T-helper 1 cell treated with Interleukin-12 subunit alpha and Interleukin-12 subunit beta and Interleukin-4 antibody, amounts not matched to agents 30 μg/mL and 1 μg/mL, for 36 hours (primary cell): Measurements from ENCODE around the gene PIP5K1C.

Experiments
- H3K27ac Mint-ChIP-seq: one replicate; pipeline ENCODE4 v1.8.0; 2021; ENCODE audit warnings: mild to moderate bottlenecking, mixed read lengths
- H3K27me3 Mint-ChIP-seq: one replicate; pipeline ENCODE4 v1.8.0; 2021; ENCODE audit warnings: low read depth, mixed read lengths
- H3K36me3 Mint-ChIP-seq: one replicate; pipeline ENCODE4 v1.8.0; 2021; ENCODE audit warnings: low read depth, mixed read lengths
- H3K4me1 Mint-ChIP-seq: one replicate; pipeline ENCODE4 v1.8.0; 2021; ENCODE audit warnings: low read depth, mixed read lengths
- H3K4me3 Mint-ChIP-seq: one replicate; pipeline ENCODE4 v1.8.0; 2021; ENCODE audit warnings: mild to moderate bottlenecking, moderate library complexity, mixed read lengths
- H3K9me3 Mint-ChIP-seq: one replicate; pipeline ENCODE4 v1.8.0; 2021; ENCODE audit warnings: mixed read lengths

PIP5K1C gene

DNA sequence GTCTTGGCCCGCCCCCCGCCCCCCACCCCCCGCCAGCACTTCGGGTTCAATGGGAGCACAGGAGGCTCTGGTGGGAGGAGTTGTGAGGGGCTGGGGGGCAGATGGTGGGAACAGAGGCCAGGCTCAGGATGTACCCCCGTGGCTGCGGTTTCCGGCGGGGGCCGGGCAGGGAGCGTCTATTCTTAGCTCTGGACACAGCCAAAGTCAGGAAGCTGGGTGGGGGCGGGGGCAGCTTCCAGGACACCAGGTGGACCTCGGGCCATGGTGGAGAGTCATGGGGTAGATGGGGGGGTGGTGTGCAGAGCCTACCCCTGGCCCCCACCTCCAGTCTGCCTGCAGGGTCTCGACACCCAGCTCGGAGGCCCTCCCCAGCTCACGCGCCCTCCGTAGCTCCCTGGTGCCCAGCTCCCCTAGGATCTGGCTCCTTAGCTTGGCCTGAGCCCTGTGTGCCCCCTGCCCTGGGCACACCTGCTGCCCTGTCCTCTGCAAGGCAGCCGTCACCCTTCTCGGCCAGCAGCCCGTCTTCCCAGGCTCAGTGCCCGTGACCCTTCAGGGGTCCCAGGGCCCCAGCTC, 91.4 kb downstream of the PIP5K1C start:
- Mint-ChIP-seq H3K36me3 (peaks cover 4% of the 10 kb centered on the region), H3K4me1 (peaks cover 5% of the 10 kb centered on the region), H3K4me3 (no peak overlapping the region), H3K27me3 (peaks cover 4% of the 10 kb centered on the region), H3K9me3 (no peaks in the 10 kb centered on the region), H3K27ac (peak overlapping the region; percentile 10)

GRCh38 chr19:3608079-3608641, 92.1 kb downstream of the PIP5K1C start:
- H3K9me3 Mint-ChIP-seq = no peaks in the 10 kb centered on the region
- no peak overlapping the region for H3K4me3 Mint-ChIP-seq
- peaks cover 4% of the 10 kb centered on the region for H3K27me3 Mint-ChIP-seq
- peaks cover 4% of the 10 kb centered on the region for H3K36me3 Mint-ChIP-seq
- no peak overlapping the region for H3K27ac Mint-ChIP-seq
- peaks cover 5% of the 10 kb centered on the region for H3K4me1 Mint-ChIP-seq

DNA sequence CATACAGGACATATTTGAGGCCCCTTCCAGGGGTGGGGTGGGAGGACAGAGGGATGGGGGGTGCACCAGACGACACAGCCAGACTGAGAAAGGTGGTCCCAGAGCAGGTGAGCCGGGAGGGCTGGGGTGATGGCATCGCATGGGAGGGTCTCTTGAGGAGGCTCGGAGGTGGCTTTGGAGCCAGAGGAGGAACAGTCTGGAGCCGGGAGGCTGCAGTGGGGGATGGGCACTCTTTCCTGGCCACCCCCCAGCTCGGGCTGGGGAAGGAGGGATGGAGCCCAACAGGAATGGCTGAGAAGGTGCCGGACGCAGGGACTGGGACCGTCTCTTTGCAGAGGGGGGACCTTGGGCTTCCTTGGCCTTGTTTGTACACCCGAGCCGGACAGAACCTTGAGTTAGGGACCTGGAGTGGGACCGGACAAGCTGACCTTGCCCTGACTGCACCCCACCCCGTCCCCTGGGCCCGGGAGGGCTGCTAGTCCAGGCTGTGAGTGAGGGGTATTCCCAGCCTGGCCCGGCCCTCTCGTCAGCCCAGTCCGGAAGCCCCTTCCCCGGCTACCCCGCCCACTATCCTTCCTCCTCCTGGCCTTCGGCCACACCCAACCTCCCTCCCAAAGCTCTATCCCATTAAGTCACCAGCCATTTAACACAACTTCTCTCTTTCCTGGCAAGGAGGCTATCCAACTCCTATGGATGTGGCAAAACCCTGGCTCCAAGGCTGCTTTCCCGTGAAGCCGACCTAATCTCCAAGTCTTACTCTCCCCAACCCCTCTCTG, 92.8 kb downstream of the PIP5K1C start:
- H3K4me1 Mint-ChIP-seq = peaks cover 5% of the 10 kb centered on the region
- no peak overlapping the region for H3K27ac Mint-ChIP-seq
- peaks cover 4% of the 10 kb centered on the region for H3K36me3 Mint-ChIP-seq
- no peaks in the 10 kb centered on the region for H3K9me3 Mint-ChIP-seq
- peaks cover 4% of the 10 kb centered on the region for H3K27me3 Mint-ChIP-seq
- H3K4me3 Mint-ChIP-seq = no peak overlapping the region

DNA sequence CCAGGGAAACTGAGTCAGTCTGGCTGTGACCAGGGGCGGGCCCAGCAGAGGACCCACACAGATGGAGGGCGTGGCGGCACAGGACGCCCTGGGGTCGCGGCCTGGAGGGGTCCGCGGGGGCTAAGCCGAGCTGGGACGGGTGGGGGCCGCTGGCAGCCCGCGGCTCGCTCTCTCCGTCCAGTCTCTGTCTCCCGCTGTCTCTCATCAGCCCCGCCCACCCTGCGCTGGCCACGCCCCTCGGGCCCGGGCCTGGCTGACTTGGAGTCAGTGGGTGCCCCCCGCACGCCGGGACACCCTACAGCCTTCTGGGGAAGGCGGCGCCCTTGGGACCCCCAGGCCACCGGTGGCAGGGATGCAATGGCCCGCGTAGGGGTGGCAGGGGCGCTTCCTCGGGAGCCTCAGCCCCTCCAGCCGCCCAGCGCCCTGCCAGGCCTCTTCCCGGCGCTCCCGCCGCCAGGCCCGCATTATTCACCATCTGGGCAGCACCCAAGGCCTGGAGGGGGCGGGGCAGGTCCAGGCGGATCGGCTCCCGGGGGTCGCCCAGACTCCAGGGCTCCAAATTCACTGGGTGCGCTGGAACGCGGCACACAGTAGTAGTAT, 93.5 kb downstream of the PIP5K1C start, which contains the start of gene TBXA2R:
Gene TBXA2R (minus strand): TSS at position 186 of the 600 bp plus-strand sequence. CDS start 6,241 bp downstream, outside the sequence.
- Mint-ChIP-seq H3K27me3 (peaks cover 4% of the 10 kb centered on the region), H3K4me1 (peaks cover 5% of the 10 kb centered on the region), H3K9me3 (no peaks in the 10 kb centered on the region), H3K27ac (no peak within 1 kb of the TSS), H3K36me3 (peaks cover under 1% of the 10 kb centered on the region), H3K4me3 (no peak within 1 kb of the TSS)

DNA sequence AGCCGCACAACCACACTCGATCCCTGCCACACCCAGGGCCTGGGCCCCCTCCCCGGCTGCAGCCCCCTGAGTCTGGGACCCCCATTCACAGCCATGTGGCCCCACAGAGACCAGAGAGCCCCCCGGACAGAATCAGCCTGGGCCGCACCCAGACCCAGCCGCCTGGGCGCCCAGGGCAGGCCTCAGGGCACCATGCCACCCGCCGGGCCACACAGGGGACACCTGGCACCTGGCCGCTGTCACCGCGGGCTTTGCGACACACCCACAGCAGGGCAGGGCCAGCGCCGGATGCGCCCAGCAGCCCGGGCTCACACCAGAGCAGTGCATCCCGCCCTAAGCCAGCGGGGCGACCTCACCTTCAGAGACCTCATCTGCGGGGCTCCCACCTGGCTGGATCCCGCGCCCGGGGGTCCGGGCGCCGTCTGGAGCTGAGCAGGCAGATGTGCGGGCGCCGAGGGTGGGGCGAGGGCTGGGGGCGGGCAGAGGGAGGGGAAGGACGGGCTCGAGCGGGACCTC, 94.0 kb downstream of the PIP5K1C start:
- Mint-ChIP-seq H3K4me1 (peaks cover 5% of the 10 kb centered on the region), H3K27me3 (peaks cover 4% of the 10 kb centered on the region), H3K27ac (no peak overlapping the region), H3K9me3 (no peaks in the 10 kb centered on the region), H3K4me3 (no peak overlapping the region), H3K36me3 (no peaks in the 10 kb centered on the region)

DNA sequence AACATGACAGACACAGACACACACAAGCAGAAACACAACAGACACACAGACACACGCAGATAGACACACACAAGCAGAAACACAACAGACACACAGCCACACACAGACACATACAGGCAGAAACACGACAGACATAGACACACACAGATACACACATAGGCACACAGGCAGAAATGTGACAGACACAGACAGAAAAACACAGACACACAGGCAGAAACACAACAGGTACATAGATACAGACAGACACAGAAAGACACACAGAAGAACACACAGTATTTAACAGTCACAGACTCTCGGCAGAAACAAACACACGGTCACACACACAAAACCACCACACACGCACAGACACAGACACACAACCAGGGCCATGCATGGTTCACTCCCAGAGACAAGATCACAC, 94.5 kb downstream of the PIP5K1C start:
- H3K4me3 Mint-ChIP-seq = no peak overlapping the region
- no peaks in the 10 kb centered on the region for H3K36me3 Mint-ChIP-seq
- no peaks in the 10 kb centered on the region for H3K9me3 Mint-ChIP-seq
- peaks cover 5% of the 10 kb centered on the region for H3K4me1 Mint-ChIP-seq
- peaks cover 4% of the 10 kb centered on the region for H3K27me3 Mint-ChIP-seq
- no peak overlapping the region for H3K27ac Mint-ChIP-seq

- Mint-ChIP-seq H3K4me1 (peaks cover 5% of the 10 kb centered on the region), H3K9me3 (no peaks in the 10 kb centered on the region), H3K27ac (no peak overlapping the region)
Measured at GRCh38 chr19:3605361-3605760, 94.9 kb downstream of the PIP5K1C start.

GRCh38 chr19:3604987-3605343, 95.3 kb downstream of the PIP5K1C start:
- Mint-ChIP-seq H3K9me3 (no peaks in the 10 kb centered on the region), H3K27me3 (peaks cover 4% of the 10 kb centered on the region), H3K4me3 (no peak overlapping the region), H3K27ac (no peak overlapping the region), H3K36me3 (no peaks in the 10 kb centered on the region), H3K4me1 (peaks cover 5% of the 10 kb centered on the region)

More at GRCh38 chr19:3605361-3605760, 94.9 kb downstream of the PIP5K1C start:
- peaks cover 4% of the 10 kb centered on the region for H3K27me3 Mint-ChIP-seq
- H3K4me3 Mint-ChIP-seq = no peak overlapping the region
- no peaks in the 10 kb centered on the region for H3K36me3 Mint-ChIP-seq

DNA sequence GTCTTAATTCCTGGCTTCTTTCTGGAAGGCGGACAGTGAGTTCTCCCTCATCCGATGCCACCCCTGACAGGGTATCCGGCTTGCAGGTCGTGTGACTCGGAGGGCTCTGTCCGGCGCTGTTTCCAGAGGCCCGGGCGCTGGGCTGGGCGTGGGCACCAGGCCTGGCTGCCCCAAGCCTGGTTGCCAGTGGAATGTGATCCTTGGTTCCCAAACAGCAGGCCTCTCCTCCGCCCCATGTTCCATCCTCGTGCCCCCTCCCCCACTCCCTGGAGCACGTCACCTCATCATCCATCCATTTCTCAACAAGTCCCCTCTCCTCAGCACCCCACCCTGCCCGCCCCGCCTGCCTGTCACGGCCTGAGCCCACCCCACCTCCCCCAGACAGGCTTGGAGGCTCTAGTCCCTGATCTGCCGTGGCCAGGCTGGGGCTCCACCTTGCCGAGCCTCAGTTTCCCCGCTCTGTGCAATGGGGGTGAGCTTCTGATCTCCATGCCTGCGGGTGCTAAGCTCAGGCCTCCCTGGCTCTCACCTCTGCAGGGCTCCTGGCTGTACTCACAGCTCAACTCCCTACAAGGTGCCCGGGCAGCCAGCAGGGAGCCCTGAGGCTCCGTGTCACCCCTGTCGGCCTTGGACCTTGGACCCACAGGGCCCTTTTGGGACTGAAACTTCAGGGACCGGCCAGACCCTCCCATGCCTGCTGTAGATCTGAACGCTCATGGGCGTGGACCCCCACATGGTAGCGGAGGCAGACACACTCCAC, 95.9 kb downstream of the PIP5K1C start:
- Mint-ChIP-seq H3K36me3 (no peaks in the 10 kb centered on the region), H3K9me3 (no peaks in the 10 kb centered on the region), H3K27ac (no peak overlapping the region), H3K4me1 (peaks cover 5% of the 10 kb centered on the region), H3K27me3 (peaks cover 4% of the 10 kb centered on the region), H3K4me3 (no peak overlapping the region)

DNA sequence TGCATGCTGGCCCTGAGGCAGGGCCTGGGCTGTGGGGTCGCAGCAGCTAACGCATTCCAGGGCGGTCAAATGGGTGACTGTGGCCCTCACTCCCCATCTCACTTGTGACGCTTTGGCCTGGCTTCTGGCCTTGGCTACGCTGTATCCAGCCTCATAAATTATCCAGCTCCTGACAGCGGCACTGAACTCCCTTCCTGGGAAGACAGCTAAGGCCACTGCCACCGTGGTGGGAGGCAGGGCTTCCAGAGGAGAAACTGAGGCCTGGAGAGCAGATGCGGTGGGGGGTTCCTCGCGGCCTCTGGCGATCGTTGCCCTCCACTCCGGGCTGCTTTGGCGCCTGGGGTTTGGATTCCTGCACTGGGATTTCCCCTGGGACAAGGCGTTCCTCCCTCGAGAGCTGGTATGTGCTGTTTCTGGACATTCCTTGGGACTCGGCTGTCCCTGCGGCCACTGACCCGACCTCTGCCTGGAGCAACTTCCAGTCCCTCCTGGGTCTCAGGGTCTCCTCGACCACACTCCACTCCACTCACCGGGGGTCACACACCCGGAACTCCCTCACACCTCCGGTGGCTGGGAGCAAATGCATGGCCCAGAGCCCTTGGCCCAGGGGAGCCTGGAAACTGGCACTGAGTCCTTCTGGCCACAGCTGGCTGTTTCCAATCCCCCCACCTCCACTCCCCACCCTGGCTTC, 97.0 kb downstream of the PIP5K1C start:
- Mint-ChIP-seq H3K4me1 (peaks cover 5% of the 10 kb centered on the region), H3K4me3 (no peak overlapping the region), H3K36me3 (no peaks in the 10 kb centered on the region), H3K27me3 (peaks cover 4% of the 10 kb centered on the region), H3K9me3 (no peaks in the 10 kb centered on the region), H3K27ac (no peak overlapping the region)

DNA sequence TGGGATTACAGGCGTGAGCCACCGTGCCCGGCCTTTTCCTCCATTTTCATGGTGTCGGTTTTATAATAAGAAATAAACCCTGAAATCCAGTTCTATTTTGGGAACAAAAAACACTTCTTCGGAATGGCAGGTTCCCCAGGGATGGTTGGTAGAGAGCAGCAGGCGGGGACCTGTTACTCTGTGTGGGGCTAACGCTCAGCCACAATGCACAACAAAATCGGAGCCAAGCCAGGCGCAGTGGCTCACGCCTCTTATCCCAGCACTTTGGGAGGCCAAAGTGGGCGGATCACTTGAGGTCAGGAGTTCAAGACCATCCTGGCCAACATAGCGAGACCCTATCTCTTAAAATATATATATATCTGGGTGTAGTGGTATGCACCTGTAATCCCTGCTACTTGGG, 99.2 kb downstream of the PIP5K1C start:
- Mint-ChIP-seq H3K27me3 (no peaks in the 10 kb centered on the region), H3K36me3 (no peaks in the 10 kb centered on the region)

DNA sequence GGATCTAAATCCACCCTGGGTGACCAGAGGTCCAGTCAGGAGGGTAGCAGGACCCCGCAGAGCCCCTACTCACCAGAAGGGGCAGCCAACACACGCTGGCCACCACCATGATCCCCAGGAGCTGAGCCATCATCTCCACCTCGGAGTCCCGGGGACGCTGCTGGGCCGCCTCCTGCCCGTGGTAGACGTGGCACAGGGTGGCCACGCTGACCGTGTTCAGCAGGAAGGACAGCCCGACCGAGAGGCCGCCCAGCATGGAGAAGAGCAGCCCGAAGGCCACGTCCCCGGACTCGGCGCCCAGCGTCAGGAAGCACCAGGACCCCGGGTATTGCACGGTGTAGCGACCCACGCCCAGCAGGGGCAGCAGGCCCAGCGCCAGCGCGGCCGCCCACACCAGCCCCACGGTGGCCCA, 100.5 kb downstream of the PIP5K1C start:
- Mint-ChIP-seq H3K9me3 (no peaks in the 10 kb centered on the region), H3K36me3 (no peaks in the 10 kb centered on the region), H3K4me3 (no peak overlapping the region), H3K4me1 (no peaks in the 10 kb centered on the region), H3K27ac (no peak overlapping the region), H3K27me3 (no peaks in the 10 kb centered on the region)

More for the DNA sequence above, 99.2 kb downstream of the PIP5K1C start:
- no peak overlapping the region for H3K4me3 Mint-ChIP-seq
- H3K27ac Mint-ChIP-seq = no peak overlapping the region
- no peaks in the 10 kb centered on the region for H3K9me3 Mint-ChIP-seq
- no peaks in the 10 kb centered on the region for H3K4me1 Mint-ChIP-seq

GRCh38 chr19:3595521-3596061, 104.7 kb downstream of the PIP5K1C start:
- H3K27ac Mint-ChIP-seq = no peak overlapping the region
- H3K4me1 Mint-ChIP-seq = no peaks in the 10 kb centered on the region
- H3K27me3 Mint-ChIP-seq = no peaks in the 10 kb centered on the region
- no peak overlapping the region for H3K4me3 Mint-ChIP-seq
- H3K36me3 Mint-ChIP-seq = no peaks in the 10 kb centered on the region
- peaks cover 4% of the 10 kb centered on the region for H3K9me3 Mint-ChIP-seq
